ENCODE results near the gene ISOC2.

ISOC2 gene

GRCh38 chr19:55502197-55502952 is 40.9 kb upstream of the ISOC2 start:
- Histone ChIP-seq H3K9me3 (ENCODE audit: insufficient read depth, low read length) (no peaks in the 10 kb centered on the region), H3F3A (ENCODE audit: insufficient read depth) (no peaks in the 10 kb centered on the region), H3K79me2 (ENCODE audit: insufficient read depth, low read length) (no peaks in the 10 kb centered on the region), H3K9me2 (replicated peaks; ENCODE audit: insufficient read depth, low read length) (no peaks in the 10 kb centered on the region), H3K4me2 (ENCODE audit: low read depth, low read length, poor library complexity, severe bottlenecking) (no peak overlapping the region), H4K20me1 (ENCODE audit: low read depth, low read length) (no peaks in the 10 kb centered on the region), H3K9ac (ENCODE audit: low read length) (no peak overlapping the region), H3K27me3 (ENCODE audit: low read length) (no peaks in the 10 kb centered on the region), H3K36me3 (ENCODE audit: low read length) (no peaks in the 10 kb centered on the region), H3K4me3 (ENCODE audit: insufficient read depth, low read length, poor library complexity, severe bottlenecking) (no peak overlapping the region), H3K27ac (ENCODE audit: low read depth, low read length) (no peak overlapping the region), H2AFZ (ENCODE audit: low read depth, low read length, severe bottlenecking) (no peak overlapping the region)
- TF ChIP-seq EZH2phosphoT487 (conservative IDR thresholded peaks at IDR 0.05; ENCODE audit: low read length): no peak
- TF ChIP-seq, protein P1, sequence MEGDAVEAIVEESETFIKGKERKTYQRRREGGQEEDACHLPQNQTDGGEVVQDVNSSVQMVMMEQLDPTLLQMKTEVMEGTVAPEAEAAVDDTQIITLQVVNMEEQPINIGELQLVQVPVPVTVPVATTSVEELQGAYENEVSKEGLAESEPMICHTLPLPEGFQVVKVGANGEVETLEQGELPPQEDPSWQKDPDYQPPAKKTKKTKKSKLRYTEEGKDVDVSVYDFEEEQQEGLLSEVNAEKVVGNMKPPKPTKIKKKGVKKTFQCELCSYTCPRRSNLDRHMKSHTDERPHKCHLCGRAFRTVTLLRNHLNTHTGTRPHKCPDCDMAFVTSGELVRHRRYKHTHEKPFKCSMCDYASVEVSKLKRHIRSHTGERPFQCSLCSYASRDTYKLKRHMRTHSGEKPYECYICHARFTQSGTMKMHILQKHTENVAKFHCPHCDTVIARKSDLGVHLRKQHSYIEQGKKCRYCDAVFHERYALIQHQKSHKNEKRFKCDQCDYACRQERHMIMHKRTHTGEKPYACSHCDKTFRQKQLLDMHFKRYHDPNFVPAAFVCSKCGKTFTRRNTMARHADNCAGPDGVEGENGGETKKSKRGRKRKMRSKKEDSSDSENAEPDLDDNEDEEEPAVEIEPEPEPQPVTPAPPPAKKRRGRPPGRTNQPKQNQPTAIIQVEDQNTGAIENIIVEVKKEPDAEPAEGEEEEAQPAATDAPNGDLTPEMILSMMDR (IDR thresholded peaks at IDR 0.05; ENCODE audit: insufficient read depth, low read length, poor library complexity, severe bottlenecking): no peak

DNA sequence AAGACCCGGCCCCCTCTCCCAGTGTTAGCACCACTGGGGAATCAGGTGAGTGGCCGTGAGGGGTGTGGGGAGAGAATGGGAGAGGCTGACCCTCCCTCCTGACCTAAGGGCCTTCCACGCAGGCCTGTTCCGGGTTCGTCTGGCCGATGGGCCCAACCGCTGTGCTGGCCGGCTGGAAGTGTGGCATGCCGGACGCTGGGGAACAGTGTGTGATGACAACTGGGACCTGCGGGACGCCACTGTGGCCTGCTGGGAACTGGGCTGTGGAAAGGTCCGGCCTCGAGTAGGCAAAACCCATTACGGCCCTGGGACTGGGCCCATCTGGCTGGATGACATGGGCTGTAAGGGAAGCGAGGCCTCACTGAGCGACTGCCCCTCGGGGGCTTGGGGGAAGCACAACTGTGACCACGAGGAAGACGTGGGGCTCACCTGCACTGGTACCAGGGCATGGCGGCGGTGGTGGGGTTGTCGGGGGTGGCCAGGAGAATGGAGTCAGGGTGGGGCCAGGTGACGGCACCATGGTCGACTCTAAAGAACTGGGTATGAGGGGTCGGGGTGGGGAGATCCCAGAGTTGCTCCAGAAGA is 39.0 kb upstream of the ISOC2 start:
- no peaks in the 10 kb centered on the region for H3K27me3 ChIP-seq (ENCODE audit: low read length)
- no peaks in the 10 kb centered on the region for H3F3A ChIP-seq (ENCODE audit: insufficient read depth)
- H3K79me2 ChIP-seq (ENCODE audit: insufficient read depth, low read length): no peaks in the 10 kb centered on the region
- no peaks in the 10 kb centered on the region for H3K9me3 ChIP-seq (ENCODE audit: insufficient read depth, low read length)
- H2AFZ ChIP-seq (ENCODE audit: low read depth, low read length, severe bottlenecking): no peak overlapping the region
- no peak overlapping the region for H3K9ac ChIP-seq (ENCODE audit: low read length)
- H3K4me2 ChIP-seq (ENCODE audit: low read depth, low read length, poor library complexity, severe bottlenecking): no peak overlapping the region
- no peak overlapping the region for H3K27ac ChIP-seq (ENCODE audit: low read depth, low read length)
- H3K9me2 ChIP-seq (replicated peaks; ENCODE audit: insufficient read depth, low read length): no peaks in the 10 kb centered on the region
- no peaks in the 10 kb centered on the region for H4K20me1 ChIP-seq (ENCODE audit: low read depth, low read length)
- no peak for TF ChIP-seq EZH2phosphoT487 (conservative IDR thresholded peaks at IDR 0.05; ENCODE audit: low read length)
- TF ChIP-seq, protein P1 (IDR thresholded peaks at IDR 0.05; ENCODE audit: insufficient read depth, low read length, poor library complexity, severe bottlenecking): no peak
- H3K4me3 ChIP-seq (ENCODE audit: insufficient read depth, low read length, poor library complexity, severe bottlenecking): no peak overlapping the region
- no peaks in the 10 kb centered on the region for H3K36me3 ChIP-seq (ENCODE audit: low read length)

DNA sequence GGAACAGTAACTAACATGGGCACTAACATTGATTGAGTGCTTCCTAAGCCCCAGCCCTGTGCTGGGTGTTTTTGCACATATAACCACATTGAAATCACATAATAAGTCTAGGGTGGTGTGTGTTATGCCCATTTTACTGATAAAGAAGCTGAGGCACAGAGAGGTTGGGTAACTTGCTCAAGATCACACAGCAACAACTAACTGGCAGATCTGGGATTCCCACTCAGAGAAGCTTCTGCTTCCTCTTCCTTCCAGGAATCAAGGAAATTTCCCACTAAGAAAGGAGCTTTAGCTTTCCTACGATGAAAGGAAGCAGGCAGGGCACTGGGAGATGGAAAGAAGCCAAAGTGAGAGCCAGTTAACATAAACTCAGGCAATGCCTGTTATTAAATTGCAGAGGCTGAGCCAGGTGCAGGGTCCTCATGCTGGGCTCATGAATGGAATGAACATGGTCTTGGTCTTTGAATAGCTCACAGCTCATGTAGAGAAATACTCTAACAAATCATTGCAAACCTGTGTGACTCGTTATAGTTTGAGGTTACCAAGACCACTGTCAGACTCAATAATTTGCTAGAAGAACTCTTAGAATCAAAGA is 36.9 kb upstream of the ISOC2 start:
- Histone ChIP-seq H3K27ac (ENCODE audit: low read depth, low read length) (no peak overlapping the region), H3F3A (ENCODE audit: insufficient read depth) (no peaks in the 10 kb centered on the region), H4K20me1 (ENCODE audit: low read depth, low read length) (no peaks in the 10 kb centered on the region), H3K9me3 (ENCODE audit: insufficient read depth, low read length) (no peaks in the 10 kb centered on the region), H3K4me2 (ENCODE audit: low read depth, low read length, poor library complexity, severe bottlenecking) (no peak overlapping the region), H3K27me3 (ENCODE audit: low read length) (no peaks in the 10 kb centered on the region), H3K9ac (ENCODE audit: low read length) (no peak overlapping the region), H3K9me2 (replicated peaks; ENCODE audit: insufficient read depth, low read length) (no peaks in the 10 kb centered on the region), H3K79me2 (ENCODE audit: insufficient read depth, low read length) (no peaks in the 10 kb centered on the region), H2AFZ (ENCODE audit: low read depth, low read length, severe bottlenecking) (no peak overlapping the region), H3K4me3 (ENCODE audit: insufficient read depth, low read length, poor library complexity, severe bottlenecking) (no peak overlapping the region), H3K36me3 (ENCODE audit: low read length) (no peaks in the 10 kb centered on the region)
- no peak for TF ChIP-seq EZH2phosphoT487 (conservative IDR thresholded peaks at IDR 0.05; ENCODE audit: low read length)
- TF ChIP-seq, protein P1 (IDR thresholded peaks at IDR 0.05; ENCODE audit: insufficient read depth, low read length, poor library complexity, severe bottlenecking): no peak

Data from SU-DHL-6 (cell line).